ENCODE results near the gene RNPS1.

The RNPS1 gene

DNA sequence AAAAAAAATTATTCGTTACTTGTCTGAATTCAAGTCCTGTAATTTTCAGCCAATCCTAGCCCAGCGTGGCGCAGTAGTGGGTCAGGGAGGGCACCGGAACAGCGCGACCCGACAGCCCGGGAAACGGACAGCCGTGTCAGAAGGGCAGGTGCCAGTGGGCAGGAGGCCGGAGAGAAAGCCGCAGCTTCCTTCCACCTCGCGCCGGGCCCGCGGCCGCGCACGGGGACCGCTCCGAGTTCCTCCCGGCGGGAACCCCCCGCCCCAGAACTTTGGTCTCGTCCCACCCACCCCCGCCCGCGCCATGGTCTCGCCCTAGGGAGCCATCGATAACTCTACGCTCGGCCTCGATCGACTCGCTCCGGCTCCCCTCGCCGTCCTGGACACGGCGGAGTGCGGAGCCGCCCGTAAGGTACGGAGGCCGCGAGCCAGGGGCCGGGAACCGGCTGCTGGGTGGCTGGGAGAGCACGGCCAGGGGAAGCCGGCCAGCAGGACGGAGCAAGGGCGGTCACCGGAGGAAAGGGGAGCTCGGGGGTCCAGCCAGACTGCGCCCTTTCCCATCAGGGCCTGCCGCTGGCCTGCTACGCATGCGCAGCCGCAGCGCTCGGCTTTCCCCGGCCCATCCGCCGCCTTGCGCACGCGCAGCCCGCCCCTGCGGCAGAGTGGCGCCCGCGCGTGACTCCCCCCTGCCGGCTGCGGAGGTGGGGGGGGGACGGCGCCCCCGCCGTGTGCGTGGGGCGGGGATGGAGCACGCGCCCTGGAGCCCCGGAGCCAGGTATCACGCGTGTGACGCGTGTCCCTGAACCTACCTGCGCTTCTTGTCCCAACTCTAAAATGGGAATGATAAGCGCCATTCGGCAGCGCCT lies 62.6 kb downstream of the RNPS1 start, which contains the start of gene MLST8:
MLST8 (plus strand) TSS at position 351 of the 863 bp plus-strand sequence. CDS start 632 bp downstream, outside the sequence.
- TF ChIP-seq, protein P1, sequence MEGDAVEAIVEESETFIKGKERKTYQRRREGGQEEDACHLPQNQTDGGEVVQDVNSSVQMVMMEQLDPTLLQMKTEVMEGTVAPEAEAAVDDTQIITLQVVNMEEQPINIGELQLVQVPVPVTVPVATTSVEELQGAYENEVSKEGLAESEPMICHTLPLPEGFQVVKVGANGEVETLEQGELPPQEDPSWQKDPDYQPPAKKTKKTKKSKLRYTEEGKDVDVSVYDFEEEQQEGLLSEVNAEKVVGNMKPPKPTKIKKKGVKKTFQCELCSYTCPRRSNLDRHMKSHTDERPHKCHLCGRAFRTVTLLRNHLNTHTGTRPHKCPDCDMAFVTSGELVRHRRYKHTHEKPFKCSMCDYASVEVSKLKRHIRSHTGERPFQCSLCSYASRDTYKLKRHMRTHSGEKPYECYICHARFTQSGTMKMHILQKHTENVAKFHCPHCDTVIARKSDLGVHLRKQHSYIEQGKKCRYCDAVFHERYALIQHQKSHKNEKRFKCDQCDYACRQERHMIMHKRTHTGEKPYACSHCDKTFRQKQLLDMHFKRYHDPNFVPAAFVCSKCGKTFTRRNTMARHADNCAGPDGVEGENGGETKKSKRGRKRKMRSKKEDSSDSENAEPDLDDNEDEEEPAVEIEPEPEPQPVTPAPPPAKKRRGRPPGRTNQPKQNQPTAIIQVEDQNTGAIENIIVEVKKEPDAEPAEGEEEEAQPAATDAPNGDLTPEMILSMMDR (IDR thresholded peaks at IDR 0.05; ENCODE audit: borderline replicate concordance, insufficient read depth, low read depth, low read length), result peak; percentile 37; the same call in 1 of the 2 replicates
- peak within 1 kb of the TSS; percentile 100 for H3K4me3 ChIP-seq (ENCODE audit: low read depth, low read length)

- TF ChIP-seq, protein P1 (IDR thresholded peaks at IDR 0.05; ENCODE audit: borderline replicate concordance, insufficient read depth, low read depth, low read length), result no peak
- H3K4me3 ChIP-seq (ENCODE audit: low read depth, low read length), result peak overlapping the region; percentile 100
These were observed 63.4 kb downstream of the RNPS1 start for GRCh38 chr16:2204416-2205103.
